ENCODE measurements around the gene HAPSTR1.

The HAPSTR1 gene

DNA sequence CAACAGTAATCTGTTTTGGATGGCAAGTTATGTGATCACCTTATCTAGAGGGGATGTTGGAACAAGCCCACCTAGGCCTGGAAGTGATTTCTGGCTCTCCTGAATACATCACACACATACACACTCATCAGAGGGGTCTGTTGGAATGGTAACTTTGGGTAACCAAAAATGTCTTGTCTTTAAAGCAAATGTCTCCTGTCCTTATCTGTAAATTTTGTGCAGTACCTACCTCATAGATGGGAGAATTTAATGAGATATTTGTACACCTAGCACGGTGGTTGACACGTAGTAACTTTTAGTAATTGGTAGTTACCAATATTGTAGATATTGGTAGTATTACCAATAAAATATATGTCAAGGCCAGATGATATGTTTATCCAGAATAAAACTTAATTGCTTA is 24.7 kb downstream of the HAPSTR1 start:
- H3K27ac ChIP-seq (replicated peaks), result no peak overlapping the region
- TF ChIP-seq GABPA (IDR thresholded peaks at IDR 0.05; ENCODE audit: low read depth) (no peak), POLR2AphosphoS5 (IDR thresholded peaks at IDR 0.05; ENCODE audit: low read depth) (no peak), SPI1 (IDR thresholded peaks at IDR 0.05; ENCODE audit: borderline replicate concordance, low read depth) (no peak)
- TF ChIP-seq, protein P1, sequence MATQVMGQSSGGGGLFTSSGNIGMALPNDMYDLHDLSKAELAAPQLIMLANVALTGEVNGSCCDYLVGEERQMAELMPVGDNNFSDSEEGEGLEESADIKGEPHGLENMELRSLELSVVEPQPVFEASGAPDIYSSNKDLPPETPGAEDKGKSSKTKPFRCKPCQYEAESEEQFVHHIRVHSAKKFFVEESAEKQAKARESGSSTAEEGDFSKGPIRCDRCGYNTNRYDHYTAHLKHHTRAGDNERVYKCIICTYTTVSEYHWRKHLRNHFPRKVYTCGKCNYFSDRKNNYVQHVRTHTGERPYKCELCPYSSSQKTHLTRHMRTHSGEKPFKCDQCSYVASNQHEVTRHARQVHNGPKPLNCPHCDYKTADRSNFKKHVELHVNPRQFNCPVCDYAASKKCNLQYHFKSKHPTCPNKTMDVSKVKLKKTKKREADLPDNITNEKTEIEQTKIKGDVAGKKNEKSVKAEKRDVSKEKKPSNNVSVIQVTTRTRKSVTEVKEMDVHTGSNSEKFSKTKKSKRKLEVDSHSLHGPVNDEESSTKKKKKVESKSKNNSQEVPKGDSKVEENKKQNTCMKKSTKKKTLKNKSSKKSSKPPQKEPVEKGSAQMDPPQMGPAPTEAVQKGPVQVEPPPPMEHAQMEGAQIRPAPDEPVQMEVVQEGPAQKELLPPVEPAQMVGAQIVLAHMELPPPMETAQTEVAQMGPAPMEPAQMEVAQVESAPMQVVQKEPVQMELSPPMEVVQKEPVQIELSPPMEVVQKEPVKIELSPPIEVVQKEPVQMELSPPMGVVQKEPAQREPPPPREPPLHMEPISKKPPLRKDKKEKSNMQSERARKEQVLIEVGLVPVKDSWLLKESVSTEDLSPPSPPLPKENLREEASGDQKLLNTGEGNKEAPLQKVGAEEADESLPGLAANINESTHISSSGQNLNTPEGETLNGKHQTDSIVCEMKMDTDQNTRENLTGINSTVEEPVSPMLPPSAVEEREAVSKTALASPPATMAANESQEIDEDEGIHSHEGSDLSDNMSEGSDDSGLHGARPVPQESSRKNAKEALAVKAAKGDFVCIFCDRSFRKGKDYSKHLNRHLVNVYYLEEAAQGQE (IDR thresholded peaks at IDR 0.05; ENCODE audit: insufficient replicate concordance, low read depth), result no peak
- TF ChIP-seq, protein P2, sequence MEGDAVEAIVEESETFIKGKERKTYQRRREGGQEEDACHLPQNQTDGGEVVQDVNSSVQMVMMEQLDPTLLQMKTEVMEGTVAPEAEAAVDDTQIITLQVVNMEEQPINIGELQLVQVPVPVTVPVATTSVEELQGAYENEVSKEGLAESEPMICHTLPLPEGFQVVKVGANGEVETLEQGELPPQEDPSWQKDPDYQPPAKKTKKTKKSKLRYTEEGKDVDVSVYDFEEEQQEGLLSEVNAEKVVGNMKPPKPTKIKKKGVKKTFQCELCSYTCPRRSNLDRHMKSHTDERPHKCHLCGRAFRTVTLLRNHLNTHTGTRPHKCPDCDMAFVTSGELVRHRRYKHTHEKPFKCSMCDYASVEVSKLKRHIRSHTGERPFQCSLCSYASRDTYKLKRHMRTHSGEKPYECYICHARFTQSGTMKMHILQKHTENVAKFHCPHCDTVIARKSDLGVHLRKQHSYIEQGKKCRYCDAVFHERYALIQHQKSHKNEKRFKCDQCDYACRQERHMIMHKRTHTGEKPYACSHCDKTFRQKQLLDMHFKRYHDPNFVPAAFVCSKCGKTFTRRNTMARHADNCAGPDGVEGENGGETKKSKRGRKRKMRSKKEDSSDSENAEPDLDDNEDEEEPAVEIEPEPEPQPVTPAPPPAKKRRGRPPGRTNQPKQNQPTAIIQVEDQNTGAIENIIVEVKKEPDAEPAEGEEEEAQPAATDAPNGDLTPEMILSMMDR (IDR thresholded peaks at IDR 0.05; ENCODE audit: insufficient read depth, low read length), result no peak
- no peak overlapping the region for H3K4me3 ChIP-seq (replicated peaks; ENCODE audit: insufficient read depth, low read length)
- DNase-seq (ENCODE audit: low read depth in 1 of 2, low spot score in 1 of 2), result no peak
- H3K27me3 ChIP-seq (ENCODE audit: insufficient read depth, poor library complexity, severe bottlenecking), result no peaks in the 10 kb centered on the region

DNA sequence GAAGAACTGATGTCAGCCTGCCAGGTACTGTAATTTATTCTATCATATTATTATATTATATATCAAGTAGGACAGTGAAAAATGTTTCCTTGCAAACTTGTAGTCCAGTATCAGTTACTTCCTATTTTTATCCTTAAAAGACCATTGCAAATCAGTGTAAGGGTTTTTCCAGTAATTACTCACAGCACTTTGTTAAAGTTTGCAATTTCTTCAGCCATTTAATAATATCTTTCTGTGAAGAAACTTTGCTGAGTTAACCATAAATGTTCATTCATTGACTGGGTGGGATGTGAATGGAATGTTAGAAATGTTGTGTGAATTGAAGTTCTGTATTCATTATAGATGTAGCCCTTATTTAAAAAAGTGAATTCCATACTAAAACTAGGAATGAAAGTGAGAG is 26.7 kb downstream of the HAPSTR1 start:
- H3K4me3 ChIP-seq (replicated peaks; ENCODE audit: insufficient read depth, low read length), result no peak overlapping the region
- TF ChIP-seq GABPA (IDR thresholded peaks at IDR 0.05; ENCODE audit: low read depth) (no peak), POLR2AphosphoS5 (IDR thresholded peaks at IDR 0.05; ENCODE audit: low read depth) (no peak), SPI1 (IDR thresholded peaks at IDR 0.05; ENCODE audit: borderline replicate concordance, low read depth) (no peak)
- TF ChIP-seq, protein P2 (IDR thresholded peaks at IDR 0.05; ENCODE audit: insufficient read depth, low read length), result no peak
- TF ChIP-seq, protein P1 (IDR thresholded peaks at IDR 0.05; ENCODE audit: insufficient replicate concordance, low read depth), result no peak
- H3K27ac ChIP-seq (replicated peaks), result no peak overlapping the region
- DNase-seq (ENCODE audit: low read depth in 1 of 2, low spot score in 1 of 2), result no peak
- no peaks in the 10 kb centered on the region for H3K27me3 ChIP-seq (ENCODE audit: insufficient read depth, poor library complexity, severe bottlenecking)

DNA sequence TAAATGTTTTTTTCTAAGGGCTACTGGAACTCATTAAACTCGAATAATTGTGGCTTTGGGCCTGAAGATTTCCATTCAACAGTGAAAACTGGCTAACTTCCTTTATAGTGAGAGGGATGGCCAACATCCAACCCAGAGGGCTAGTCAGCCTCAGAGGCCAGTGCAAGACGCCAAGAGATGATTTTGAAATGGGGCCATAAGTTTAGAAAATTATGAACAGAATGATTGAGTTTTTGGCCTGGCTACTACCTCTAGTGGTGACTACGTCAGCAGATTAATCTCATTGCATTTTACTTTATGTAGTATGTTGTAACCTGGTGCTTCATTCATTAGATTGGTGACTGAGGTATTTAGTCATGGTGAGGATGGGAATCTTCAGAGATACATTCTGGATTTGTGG is 28.4 kb downstream of the HAPSTR1 start:
- TF ChIP-seq POLR2AphosphoS5 (IDR thresholded peaks at IDR 0.05; ENCODE audit: low read depth) (no peak), GABPA (IDR thresholded peaks at IDR 0.05; ENCODE audit: low read depth) (no peak), SPI1 (IDR thresholded peaks at IDR 0.05; ENCODE audit: borderline replicate concordance, low read depth) (no peak)
- TF ChIP-seq, protein P2 (IDR thresholded peaks at IDR 0.05; ENCODE audit: insufficient read depth, low read length), result no peak
- TF ChIP-seq, protein P1 (IDR thresholded peaks at IDR 0.05; ENCODE audit: insufficient replicate concordance, low read depth), result no peak
- DNase-seq (ENCODE audit: low read depth in 1 of 2, low spot score in 1 of 2), result no peak
- no peak overlapping the region for H3K4me3 ChIP-seq (replicated peaks; ENCODE audit: insufficient read depth, low read length)
- H3K27me3 ChIP-seq (ENCODE audit: insufficient read depth, poor library complexity, severe bottlenecking), result no peaks in the 10 kb centered on the region
- H3K27ac ChIP-seq (replicated peaks), result no peak overlapping the region

Data from HL-60 (cell line).